ENCODE measurements around the gene SZRD1. TPM values are rescaled to one million over a fixed set of nuclear protein-coding genes. Genes with fewer than 3 reads are reported as not detected.

Gene SZRD1
- 105 TPM in 2 replicates for total RNA-seq

GRCh38 chr1:16366722-16367257, at the start of gene SZRD1:
Gene SZRD1, plus strand, starts transcription at chr1:16367242. Its CDS starts 16 bp downstream, at chr1:16367258.

GRCh38 chr1:16351994-16352841, 14.8 kb upstream of the SZRD1 start, which contains the start of gene FBXO42:
Gene FBXO42, minus strand, starts transcription at chr1:16352480. Its CDS starts 37,062 bp downstream, at chr1:16315418.

DNA sequence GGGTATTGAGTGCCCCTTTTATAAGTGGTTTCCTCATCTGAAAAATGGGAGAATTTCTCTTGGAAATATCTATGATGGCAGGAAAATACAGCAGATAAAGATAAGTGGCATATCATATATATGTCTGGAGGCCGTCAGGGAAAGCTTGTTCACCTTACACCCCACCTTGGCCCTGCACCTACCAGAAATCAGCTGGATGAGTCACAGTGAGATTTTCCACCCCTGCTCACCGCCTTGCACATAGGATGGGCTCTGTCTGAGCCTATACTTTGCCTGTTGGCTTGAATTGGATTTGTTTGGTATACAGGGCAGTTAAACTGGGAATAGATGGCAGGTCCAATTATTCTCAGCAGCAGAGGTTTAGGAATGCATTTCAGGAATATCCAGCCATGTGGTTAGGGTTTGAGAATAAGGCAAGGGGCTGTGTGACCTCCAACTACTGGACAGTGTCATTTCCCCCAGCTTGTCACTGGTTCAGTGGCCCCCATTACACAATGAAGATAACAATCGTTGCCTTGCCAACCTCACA, 70.0 kb downstream of the SZRD1 start, which contains the start of gene SPATA21:
Gene SPATA21, minus strand, starts transcription at position 479 of the 529 bp plus-strand sequence. CDS start 6,053 bp downstream, outside the sequence.

DNA sequence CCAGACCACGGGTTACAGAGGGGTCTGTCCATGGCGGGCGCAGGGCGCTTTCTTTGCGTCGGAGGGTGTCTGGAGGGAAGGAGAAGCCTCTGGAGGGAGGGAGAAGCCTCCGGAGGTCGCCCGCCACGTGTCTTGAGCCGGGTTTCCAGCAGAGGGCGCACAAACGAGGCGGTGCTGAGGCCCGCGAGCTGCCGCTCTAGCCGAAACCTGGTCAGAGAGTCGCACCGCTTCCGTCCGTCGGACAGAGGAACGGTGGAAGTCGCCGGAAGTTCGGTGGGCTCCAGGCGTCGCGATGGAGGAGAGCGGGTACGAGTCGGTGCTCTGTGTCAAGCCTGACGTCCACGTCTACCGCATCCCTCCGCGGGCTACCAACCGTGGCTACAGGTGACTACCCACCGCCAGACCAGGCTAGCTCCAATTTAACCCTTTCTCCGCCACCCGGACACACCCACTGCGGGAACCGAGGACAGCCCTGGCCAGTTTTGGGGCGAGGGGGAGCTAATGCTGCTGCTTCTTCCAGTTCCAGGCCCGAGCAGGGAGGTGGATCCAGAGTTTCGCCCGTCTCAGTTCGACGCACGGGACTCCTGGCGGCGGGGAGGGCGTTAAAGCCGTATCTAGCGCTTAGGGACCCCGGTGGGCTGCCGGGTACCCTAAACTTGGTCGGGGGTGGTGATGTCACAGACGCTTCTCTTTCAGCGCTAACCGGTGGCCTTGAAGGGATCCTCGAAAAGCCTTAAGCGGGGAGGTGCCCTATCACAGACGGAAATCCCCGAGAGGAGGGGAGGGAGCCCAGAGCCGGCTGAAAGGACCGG, 73.6 kb downstream of the SZRD1 start, which contains the start of gene NECAP2:
Gene NECAP2, plus strand, starts transcription at position 255 of the 812 bp plus-strand sequence. Its CDS starts 38 bp downstream, at position 293.

Other genes starting within 250 kb of the SZRD1 start
- gene EPHA2, start 211.2 kb upstream of the SZRD1 start, total RNA-seq, result 158 and 218 TPM in 2 replicates
- gene ARHGEF19, start 154.6 kb upstream of the SZRD1 start, total RNA-seq, result 2.3 and 5.9 TPM in 2 replicates
- gene CPLANE2, start 130.1 kb upstream of the SZRD1 start, total RNA-seq, result 4.5 and 4.6 TPM in 2 replicates
- gene FBXO42, start 14.8 kb upstream of the SZRD1 start, total RNA-seq, result 17.2 and 20.3 TPM in 2 replicates
- not detected in 2 replicates for gene SPATA21, start 70.2 kb downstream of the SZRD1 start, total RNA-seq
- gene NECAP2, start 73.5 kb downstream of the SZRD1 start, total RNA-seq, result 171 and 178 TPM in 2 replicates
- under 0.01 TPM in 2 replicates for gene RNU1-1, start 147.0 kb downstream of the SZRD1 start, total RNA-seq
- gene NBPF1, start 246.3 kb downstream of the SZRD1 start, total RNA-seq, result 18.9 and 37.3 TPM in 2 replicates